ENCODE measurements around the gene FBXW7.

FBXW7 gene

DNA sequence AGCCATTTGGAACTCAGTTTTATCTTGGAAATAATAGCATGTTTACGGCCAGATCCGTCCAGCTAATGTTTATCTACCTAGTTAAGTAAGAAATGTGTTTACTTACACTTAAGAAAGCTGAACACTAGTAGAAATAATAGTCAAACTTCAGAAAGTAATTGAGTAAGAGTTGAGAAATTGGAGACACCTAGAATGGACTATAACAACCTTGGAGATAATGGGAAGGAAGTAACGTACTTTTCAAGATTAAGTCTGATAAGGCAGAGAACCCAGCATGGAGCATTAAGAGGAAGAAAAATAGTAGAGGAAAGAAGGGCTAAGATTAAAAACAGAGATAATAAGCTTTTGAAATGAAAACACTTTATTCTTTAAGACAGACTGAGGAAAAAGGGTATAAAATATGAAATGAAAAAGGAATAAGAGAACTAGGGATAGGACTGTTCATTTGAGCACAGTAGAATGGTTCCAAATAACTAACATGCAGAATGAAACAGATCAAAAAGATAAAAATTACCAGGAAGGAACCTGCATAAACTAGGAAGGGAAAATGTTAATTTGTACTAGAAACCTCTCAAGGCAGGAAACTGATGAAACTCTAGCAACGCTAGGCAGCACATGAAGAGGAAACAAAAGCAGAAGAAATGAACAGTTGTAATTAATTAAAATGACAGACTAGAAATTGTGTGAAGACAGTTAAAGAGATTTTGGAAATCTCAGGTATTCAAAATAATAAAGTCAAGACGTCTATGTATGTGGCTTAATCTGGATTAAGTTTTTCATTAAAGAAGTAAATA lies 71.7 kb downstream of the FBXW7 start:
- no peak for DNase-seq

DNA sequence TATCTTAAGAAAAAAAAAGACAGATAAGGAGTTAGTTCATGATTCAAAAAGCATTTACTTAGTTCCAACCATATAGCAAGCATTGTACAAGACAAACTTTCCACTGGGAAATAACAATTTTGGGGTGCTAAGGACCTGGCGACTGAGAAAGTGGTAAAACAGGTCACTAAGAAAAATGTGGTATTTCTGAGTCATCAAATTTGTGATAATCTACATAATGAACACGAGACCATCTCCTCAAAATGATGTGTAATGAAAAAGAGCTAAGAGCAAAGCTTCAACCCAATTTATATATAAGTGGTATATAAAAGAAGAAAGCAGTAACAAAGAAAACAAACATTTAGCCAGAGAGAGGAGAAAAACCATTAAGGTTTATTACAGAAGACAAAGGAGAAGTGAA lies 72.3 kb downstream of the FBXW7 start:
- no peak for DNase-seq

DNA sequence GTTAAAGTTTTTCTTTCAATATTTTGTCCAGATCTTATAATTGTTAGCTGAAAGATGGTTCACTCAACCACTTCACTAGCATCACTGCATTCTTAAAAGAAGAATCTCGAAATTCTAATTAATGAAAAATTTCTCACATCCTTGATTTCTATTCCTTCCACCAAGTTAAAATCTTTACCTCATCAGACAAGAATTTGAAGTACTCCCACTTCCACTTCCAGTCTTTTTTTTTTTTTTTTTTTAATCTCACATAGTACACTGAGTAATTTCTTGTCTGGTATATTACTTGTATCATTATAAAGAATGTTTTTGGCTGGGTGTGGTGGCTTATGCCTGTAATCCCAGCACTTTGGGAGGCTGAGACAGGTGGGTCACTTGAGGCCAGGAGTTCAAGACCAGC lies 73.2 kb downstream of the FBXW7 start:
- no peak for DNase-seq

DNA sequence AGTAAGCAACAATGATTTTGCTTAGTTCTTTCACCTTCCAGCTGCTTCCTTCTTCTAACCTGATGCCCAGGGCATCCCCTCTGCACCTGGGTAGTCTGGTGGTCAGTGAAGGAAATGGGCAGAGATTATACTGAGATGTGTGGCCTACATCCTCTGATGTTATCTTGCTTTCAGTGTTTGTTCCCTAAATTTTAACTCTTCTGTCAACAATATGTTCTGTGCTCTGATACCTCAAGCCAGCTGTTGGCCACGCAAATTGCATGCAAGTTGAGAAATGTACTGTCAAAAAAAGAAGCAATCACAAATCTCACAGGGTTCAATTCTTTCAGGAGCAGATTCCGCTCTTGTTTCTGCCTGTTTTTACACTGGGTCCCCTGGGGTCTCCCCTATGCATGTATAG lies 73.8 kb downstream of the FBXW7 start:
- DNase-seq, result no peak

DNA sequence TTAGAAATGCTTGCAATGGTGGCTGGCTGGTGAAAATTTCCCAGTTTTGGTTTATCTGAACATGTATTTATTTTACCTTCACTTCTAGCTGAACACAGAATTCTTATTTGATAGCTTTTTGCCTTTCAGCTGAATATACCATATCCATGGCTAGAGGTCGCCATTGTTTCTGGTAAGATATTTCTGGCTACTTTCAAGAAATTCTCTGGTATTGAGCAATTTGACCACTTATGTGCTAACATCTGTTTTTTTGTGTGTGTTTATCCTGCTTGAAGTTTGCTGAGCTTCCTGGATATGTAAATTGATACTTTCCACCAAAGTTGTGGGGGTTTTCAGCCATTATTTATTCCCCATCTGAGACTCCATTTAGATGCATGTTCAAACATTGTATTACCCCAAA lies 75.4 kb downstream of the FBXW7 start:
- DNase-seq, result no peak

DNA sequence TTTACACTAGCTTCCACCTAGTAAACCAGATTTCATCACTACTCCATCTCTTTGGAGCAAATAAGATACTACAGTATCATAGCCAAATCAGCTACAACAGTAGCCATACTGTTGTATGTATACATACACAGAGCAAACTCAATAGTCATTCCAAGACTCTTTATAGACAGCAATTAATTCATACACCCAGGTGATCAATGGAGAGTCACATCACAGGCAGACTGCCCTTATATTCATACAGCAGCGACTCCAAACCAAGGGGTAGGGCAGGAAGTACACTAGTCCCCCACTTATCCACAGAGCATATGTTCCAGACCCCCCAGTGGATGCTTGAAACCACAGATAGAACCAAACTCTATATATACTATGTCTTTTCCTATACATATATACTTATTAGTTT lies 76.6 kb downstream of the FBXW7 start:
- DNase-seq, result no peak

DNA sequence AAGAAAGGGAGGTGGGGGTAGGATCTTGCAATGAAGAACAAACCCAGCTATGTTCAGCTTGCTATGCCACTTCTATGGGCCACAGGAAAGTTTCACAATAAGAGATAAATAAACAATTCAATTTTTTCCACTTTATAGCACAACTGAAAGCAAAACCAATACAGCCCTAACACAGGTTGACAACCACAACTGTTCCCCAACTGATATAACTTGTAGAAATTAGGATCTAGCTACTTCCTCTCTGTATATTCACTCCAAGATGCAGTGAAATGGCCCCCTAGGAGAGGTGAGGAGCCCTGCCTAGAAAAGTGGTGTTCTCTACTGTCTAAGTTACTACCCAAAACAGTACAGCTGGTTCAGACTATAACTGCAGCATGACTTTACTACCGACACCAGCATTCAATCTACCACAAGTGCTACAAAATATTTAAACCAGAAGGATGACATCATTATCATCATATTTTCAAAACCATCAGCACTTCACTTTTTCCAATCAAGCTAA lies 77.0 kb downstream of the FBXW7 start:
- DNase-seq, result no peak

DNA sequence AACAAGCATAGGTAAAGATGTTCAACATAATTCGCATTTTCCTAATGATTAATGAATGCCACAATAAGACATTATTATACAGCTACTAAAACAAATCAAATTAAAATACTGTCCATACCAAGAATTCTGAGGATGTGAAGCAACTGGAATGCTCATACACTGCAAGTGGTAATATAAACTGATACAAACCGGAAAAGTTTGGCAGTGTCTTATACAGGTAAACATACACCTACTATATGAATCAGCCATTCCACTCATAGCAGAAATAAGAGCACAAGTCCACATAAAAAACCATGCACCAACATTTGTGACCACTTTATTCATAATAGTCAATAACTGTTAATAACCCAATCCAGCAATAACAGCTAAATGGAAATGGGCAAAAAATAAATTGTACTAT lies 79.3 kb downstream of the FBXW7 start:
- DNase-seq, result no peak

DNA sequence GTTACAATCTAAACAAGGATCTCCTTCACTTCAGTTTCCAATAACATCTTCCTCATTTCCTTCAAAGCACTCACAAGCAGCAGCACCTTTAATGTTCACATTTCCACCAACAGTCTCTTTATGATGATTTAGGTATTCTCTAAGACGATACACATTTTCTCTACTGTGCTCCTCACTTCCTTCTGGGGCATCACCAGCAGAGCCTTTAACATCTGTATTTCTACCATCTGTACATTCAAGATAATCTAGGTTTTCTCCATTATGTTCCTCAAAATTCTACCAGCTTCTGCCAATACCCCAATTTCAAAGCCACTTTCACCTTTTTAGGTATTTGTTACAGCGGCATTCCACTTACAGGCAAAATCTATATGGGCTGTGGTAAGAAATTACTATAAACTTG lies 80.6 kb downstream of the FBXW7 start:
- no peak for DNase-seq

DNA sequence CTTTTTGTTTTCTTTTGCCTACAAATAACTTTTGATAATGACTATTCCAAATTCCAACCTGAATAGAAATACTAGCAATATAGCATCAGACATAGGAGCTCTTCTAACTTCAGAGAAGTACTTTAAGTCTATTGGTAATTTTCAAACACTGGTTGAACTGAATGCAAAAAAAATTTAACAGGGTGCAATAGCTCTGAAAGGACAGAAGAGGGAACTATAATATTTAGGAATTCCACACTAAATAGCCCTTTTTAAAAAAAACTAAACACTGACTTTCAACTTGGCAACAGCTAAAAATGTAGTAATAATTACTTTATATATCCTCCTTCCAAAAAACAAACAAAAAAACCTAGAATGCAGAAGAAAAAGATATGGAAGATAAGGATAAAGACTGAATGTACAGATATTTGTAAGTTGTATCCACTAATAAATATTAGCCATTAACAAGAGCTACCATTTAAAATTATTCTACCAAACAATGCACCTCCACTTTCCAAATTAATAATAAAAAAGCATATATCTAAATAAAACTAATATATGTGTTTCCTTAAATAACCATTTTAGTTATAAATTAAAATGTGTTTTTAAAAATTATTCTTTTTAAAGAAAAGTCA lies 81.4 kb downstream of the FBXW7 start:
- DNase-seq, result no peak

DNA sequence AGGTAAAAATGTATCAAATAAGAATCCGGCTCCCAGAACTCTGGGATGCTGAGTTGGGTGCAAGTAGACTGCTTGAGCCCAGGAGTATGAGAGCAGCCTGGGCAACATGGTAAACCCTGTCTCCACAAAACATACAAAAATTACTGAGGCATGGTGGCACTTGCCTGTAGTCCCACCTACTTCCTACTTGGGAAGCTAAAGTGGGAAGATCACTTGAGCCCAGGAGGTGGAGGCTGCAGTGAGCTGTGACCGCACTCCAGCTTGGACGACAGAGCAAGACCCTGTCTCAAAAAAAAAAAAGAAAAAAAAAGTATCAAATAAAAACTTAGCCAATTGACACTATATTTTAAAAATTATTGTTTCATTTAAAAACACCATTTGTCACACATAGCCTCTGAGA lies 84.4 kb downstream of the FBXW7 start:
- no peak for DNase-seq

DNA sequence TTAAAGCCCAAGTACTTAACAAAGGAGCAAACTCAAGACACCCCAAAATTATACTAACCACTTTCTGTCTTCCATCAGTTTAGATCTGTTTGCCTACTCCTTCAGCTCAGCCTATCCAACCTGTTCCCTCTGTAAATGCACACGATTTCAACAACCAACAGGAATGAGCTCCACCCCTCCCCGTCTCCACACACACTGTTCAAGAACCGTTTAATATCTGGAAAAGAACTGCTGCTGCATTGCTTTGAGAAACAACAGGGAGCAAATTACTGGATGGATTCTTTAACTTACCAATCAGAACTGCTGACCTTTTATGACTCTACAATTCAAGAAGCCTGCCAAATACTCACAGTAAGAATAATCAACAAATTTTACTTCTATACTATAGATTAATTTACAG lies 87.0 kb downstream of the FBXW7 start:
- no peak for DNase-seq

DNA sequence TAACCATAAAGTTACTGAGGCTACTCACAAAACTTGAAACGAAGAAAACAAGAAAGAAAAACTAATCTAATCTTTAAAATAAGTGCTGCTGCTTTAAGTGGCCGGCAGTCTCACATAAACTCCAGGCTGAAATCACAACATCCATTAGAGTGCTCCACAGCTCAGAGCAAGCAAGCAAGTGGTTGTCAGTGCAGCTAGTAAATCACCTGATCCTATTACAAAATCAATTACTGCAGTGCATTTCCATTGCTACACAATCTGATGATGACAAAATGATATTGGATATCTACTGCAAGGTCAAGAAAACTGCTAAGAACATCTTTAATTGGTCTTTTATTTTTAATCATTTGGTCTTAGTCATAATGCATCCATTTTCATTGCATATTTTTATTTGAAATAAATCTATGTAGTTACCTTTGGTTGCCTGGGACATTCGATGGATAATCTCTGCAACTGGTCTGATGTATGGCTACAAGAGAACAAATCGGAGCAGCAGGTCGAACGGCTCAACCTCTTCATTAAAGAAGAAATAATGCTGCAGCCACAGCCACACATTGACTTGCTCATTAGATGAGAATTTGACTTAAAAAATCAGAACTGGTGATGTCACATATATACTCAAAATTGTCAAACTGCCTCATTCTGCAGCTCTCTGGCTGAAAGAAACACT lies 87.7 kb downstream of the FBXW7 start:
- DNase-seq, result no peak

DNA sequence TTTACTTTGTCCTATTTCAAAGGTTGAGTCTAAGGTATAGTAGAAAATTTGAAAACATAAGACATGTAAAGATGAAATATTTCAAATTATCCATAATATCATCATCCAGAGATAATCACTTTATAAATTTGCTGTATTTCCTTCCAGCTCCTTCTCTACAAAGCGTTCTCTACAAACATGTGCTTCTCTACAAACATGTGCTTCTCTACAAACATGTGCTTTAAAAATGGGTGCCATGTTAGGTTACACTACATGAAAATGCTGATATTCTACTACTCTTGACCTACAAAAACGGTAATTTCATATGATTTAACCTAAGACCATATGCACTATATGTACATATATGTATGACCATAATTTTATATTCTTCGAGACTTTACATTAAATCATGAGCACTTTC lies 92.0 kb downstream of the FBXW7 start:
- no peak for DNase-seq

DNA sequence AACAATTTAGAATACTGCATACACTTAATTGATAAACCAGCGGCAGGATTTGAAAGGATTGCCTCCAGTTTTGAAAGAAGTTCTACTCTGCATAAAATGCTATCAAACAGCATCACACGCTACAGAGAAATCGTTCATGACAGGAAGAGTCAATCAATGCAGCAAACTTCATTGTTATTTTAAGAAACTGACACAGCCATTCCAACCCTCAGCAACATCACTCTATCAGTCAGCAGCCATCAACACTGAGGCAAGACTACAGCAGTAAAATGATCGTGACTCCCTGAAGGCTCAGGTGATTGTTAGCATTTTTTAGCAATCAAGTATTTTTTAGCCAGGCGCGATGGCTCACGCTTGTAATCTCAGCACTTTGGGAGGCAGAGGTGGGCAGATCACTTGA lies 98.3 kb downstream of the FBXW7 start:
- DNase-seq, result no peak

DNA sequence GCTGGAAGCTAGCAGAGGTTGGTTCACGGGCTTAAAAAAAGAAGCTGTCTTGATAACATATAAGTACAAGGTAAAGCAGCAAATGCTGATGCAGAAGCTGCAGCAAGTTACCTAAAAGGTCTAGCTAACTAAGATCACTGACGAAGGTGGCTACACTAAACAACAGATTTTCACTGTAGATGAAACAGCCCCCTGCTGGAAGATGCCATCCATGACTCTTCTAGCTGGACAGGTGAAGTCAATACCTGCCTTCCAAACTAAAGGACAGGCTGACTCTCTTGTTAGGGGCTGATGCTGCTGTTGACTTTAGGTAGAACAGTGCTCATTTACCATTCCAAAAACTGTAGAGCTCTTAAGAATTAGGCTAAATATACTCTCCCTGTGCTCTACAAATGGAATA lies 99.5 kb downstream of the FBXW7 start:
- no peak for DNase-seq

DNA sequence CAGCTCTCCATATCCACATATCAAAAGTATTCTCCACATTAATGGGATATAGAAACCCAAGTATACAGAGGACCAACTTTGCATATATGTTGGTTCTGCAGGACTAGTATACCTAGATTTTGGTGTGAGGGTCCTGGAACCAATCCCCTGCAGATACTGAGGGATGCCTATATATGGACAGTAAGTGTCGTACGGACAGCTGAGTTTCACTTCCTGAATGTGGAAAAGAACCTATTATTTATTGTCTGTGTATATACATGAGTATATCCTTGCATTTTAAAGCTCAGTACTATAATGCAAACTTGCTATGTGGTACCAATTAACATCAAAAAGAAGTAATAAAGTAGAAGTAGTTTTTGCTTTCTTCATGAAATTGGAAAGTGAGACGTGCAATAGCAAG lies 101.9 kb downstream of the FBXW7 start:
- DNase-seq, result no peak

DNA sequence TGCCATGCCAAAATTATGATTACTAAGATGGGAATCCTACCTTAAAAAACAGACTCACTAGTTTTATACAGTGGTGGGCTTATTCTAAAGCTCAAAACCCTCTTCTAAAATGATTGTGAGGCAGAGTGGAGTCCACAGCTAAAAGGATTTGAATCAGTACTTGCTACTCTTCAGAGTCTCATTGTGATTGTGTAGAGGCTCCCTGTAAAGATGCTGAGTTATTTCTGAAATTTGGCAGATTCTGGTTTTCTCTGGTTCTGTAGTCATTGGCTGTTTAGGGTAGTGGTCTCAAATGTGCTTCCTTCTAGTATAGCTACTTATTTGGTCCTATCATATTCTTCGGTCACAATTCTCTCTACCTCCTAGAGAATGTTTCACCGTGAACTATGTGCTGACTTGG lies 104.1 kb downstream of the FBXW7 start:
- DNase-seq, result no peak

DNA sequence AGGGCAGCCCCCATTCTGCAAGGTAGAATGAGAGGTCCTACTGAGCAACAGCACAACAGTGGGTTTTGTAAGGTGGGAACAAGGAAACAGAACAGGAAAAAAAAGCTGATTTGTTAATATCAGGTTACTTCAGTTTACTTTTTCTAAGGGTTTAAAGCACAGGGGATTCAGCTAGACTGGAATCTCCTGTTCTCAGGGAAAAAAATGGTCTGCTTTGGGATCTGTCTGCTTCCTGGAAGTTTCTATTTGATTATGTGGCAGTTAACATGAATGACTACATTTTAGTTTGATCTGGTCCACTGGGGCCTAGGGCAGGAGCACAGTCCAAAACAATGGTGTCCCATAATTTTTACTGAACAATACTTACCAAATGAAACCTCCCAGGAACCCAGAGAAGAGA lies 104.6 kb downstream of the FBXW7 start:
- no peak for DNase-seq

DNA sequence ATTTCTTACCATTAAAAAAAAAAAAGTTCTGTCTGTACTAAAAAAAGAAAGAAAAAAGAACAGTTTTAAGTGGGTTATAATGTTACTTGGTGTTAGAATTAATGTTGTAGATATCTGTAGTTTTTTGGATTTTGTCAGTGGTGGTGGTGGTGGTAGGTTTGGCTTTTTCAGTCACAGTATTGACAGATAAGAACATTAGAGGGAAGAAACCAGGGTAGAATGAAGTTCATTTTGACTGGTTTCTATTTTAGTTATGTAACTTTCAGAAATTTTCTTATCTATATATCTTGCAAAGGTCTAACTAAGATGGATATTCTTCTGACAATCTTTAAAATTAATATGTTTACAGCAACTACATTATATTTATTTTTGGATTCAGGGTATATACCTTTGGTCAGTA lies 105.4 kb downstream of the FBXW7 start:
- no peak for DNase-seq

DNA sequence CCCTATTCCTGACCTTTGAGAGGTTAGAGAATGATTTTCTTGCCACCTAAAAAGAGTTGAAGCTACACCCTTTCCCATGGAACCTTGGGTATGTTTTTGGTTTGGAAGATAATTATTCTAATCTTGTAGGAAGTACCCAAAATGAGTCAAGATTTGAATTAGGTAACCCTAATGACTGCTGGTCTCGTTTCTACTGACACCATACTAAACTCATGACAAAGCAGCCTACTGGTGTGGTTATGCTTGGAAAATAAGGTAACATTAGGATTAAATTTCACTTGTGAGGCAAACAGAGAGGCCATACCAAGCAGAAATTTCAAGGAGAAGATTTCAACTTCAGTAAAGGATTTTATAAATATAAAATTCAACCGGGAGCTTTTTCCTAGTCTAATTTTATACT lies 107.9 kb downstream of the FBXW7 start:
- no peak for DNase-seq

DNA sequence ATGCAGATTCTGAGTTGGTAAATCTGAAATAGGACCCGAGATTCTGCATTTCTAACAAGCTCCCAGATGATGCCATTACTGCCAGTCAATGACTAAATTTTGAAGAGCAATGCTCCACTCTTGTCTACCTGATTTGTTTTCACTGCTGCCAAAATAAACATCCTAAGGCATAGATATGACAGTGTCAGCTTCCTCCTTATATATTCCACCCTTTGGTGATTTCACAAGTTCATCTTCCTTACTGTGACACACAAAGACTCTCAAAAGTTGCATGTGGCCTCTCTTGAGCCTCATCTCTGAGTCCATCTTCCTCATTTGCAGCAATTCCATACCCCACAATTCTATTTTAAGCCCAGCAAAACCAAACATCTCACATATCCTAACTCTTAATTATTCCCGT lies 110.9 kb downstream of the FBXW7 start:
- DNase-seq, result no peak

DNA sequence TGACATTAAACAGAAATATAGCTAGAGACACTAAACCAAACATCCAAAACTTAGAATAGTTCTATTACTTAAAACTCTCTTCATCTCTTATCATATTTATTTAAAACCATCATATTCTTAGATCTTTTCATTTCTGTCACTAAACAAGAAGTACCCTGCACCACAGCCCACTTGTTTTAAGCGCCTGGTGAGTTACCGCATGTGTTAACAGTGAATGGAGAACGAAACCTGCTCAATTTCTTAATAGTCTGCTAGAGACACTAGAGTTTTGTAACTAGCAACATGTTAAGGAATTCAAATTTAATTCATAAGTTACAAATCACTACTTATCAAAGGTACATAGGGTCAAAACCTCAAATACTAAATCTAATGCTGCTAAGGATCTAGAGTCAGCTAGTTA lies 111.5 kb downstream of the FBXW7 start:
- no peak for DNase-seq

DNA sequence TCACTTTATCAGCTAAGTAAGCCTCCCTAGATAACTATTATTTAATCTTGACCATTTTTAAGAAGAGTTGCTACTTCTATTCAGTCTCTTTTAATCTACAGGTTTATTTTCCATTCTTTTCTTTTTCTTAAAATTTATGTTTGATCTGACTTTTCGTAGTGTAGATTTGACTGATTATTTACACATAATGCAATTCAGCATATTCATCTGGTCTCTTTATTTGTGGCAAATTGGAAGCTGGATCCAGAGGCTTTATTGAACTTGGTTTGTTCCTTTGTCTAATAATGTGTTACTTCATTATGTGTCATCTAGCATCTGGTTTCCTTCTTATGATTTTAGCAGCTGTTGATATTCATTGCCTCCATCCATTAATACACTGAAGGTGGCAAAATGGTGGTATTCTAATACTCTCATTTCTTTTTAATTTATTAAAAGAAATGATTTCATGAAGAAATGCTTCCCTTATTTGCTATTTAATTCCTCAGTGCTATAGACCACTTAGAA lies 113.0 kb downstream of the FBXW7 start:
- no peak for DNase-seq
